ENCODE measurements around the gene ZNF30.

DNA sequence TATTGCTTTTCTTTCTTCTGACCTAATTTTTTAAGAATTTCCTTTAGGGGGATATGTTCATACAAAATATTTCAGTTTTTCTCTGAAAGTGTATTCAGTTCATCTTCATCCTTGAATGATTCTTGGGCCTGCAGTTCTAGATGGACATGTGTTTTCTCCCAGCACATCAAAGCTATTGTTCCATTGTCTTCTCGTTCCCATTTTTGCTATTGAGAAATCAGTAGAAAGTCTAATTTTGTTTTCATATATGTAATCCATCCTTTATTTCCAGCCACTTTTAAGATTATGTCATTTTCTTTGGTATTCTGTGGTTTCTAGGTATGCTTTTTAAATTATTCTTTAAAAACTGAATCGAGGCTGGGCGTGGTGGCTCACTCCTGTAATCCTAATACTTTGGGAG lies 57.6 kb downstream of the ZNF30 start:
- TF ChIP-seq, protein P1, sequence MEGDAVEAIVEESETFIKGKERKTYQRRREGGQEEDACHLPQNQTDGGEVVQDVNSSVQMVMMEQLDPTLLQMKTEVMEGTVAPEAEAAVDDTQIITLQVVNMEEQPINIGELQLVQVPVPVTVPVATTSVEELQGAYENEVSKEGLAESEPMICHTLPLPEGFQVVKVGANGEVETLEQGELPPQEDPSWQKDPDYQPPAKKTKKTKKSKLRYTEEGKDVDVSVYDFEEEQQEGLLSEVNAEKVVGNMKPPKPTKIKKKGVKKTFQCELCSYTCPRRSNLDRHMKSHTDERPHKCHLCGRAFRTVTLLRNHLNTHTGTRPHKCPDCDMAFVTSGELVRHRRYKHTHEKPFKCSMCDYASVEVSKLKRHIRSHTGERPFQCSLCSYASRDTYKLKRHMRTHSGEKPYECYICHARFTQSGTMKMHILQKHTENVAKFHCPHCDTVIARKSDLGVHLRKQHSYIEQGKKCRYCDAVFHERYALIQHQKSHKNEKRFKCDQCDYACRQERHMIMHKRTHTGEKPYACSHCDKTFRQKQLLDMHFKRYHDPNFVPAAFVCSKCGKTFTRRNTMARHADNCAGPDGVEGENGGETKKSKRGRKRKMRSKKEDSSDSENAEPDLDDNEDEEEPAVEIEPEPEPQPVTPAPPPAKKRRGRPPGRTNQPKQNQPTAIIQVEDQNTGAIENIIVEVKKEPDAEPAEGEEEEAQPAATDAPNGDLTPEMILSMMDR (IDR thresholded peaks at IDR 0.05): no peak
- TF ChIP-seq POLR2A (IDR thresholded peaks at IDR 0.05): no peak
